Neural cell (in vitro differentiated cells): ENCODE measurements around the gene MAP3K5. TPM values are rescaled to one million over a fixed set of nuclear protein-coding genes. Genes with fewer than 3 reads are reported as not detected.

Source experiments
- H2AFZ ChIP-seq: fragments of 200-600, 300-800 bp; sonication (generic), shearing (Covaris generic); 2 replicates; pipeline ENCODE4 v1.6.0; 2014; ENCODE audit warnings: low read depth, mild to moderate bottlenecking, antibody characterized with exemption, low read length, moderate library complexity
- H3F3A ChIP-seq: fragments of 200-600 bp; shearing (Covaris generic); 2 replicates; pipeline ENCODE4 v1.6.1; 2016; ENCODE audit warnings: mild to moderate bottlenecking, moderate library complexity, mixed read lengths, antibody characterized with exemption, low read length; ENCODE audit not compliant: insufficient read depth, poor library complexity, severe bottlenecking
- H3K27ac ChIP-seq: fragments of 200-600, 300-800 bp; sonication (generic), shearing (Covaris generic); 2 replicates; pipeline ENCODE4 v1.5.1; 2014; ENCODE audit warnings: mild to moderate bottlenecking, low read length, moderate library complexity
- H3K27me3 ChIP-seq: fragments of 300-800, 200-600 bp; sonication (generic), shearing (Covaris generic); 2 replicates; pipeline ENCODE4 v1.6.0; 2014; ENCODE audit warnings: mild to moderate bottlenecking, low read depth, low read length, moderate library complexity; ENCODE audit not compliant: insufficient read depth
- H3K36me3 ChIP-seq: fragments of 300-800, 200-600 bp; sonication (generic), shearing (Covaris generic); 2 replicates; pipeline ENCODE4 v1.5.1; 2014; ENCODE audit warnings: mild to moderate bottlenecking, antibody characterized with exemption, low read length, moderate library complexity; ENCODE audit not compliant: insufficient read depth
- H3K4me2 ChIP-seq: fragments of 300-800, 200-600 bp; sonication (generic), shearing (Covaris generic); 2 replicates; pipeline ENCODE4 v1.6.0; 2014; ENCODE audit warnings: mild to moderate bottlenecking, low read length
- H3K4me3 ChIP-seq: fragments of 300-800, 200-600 bp; sonication (generic), shearing (Covaris generic); 2 replicates; pipeline ENCODE4 v1.5.1; 2014; ENCODE audit warnings: mild to moderate bottlenecking, low read length, moderate library complexity
- H3K79me2 ChIP-seq: fragments of 200-600 bp; shearing (Covaris generic); replicated peaks from 2 replicates; pipeline ENCODE4 v1.6.0; 2014; ENCODE audit warnings: mild to moderate bottlenecking, low read length, moderate library complexity; ENCODE audit not compliant: insufficient read depth
- H3K9ac ChIP-seq: fragments of 300-800, 200-600 bp; sonication (generic), shearing (Covaris generic); 2 replicates; pipeline ENCODE4 v1.6.1; 2016; ENCODE audit warnings: mild to moderate bottlenecking, low read length, mixed read lengths
- H3K9me2 ChIP-seq: fragments of 200-600 bp; shearing (Covaris generic); 2 replicates; pipeline ENCODE4 v1.6.1; 2016; ENCODE audit warnings: mild to moderate bottlenecking, low read length, mixed read lengths; ENCODE audit not compliant: insufficient read depth
- H3K9me3 ChIP-seq: fragments of 200-600, 300-800 bp; sonication (generic), shearing (Covaris generic); 2 replicates; pipeline ENCODE4 v1.6.1; 2016; ENCODE audit warnings: mild to moderate bottlenecking, mixed run types, low read length, moderate library complexity, mixed read lengths
- H4K20me1 ChIP-seq: fragments of 200-600 bp; shearing (Covaris generic); 2 replicates; pipeline ENCODE4 v1.6.1; 2016; ENCODE audit warnings: mild to moderate bottlenecking, mixed run types; ENCODE audit not compliant: insufficient read depth
- CTCF ChIP-seq: fragments of 450-650 bp; IDR thresholded peaks from 2 replicates; pipeline ENCODE4 v1.5.1; 2014; ENCODE audit warnings: antibody characterized with exemption, mild to moderate bottlenecking, moderate library complexity; ENCODE audit not compliant: poor library complexity, severe bottlenecking
- EP300 ChIP-seq: fragments of 450-650 bp; conservative IDR thresholded peaks from 2 replicates; pipeline ENCODE4 v1.6.1; 2014; ENCODE audit warnings: antibody characterized with exemption, mild to moderate bottlenecking, moderate library complexity; ENCODE audit not compliant: poor library complexity, severe bottlenecking
- EZH2 ChIP-seq: fragments of 200-600, 300-800 bp; shearing (Covaris generic), sonication (generic); IDR thresholded peaks from 2 replicates; pipeline ENCODE4 v1.6.1; 2014; ENCODE audit warnings: antibody characterized with exemption, low read length, borderline replicate concordance, mild to moderate bottlenecking; ENCODE audit not compliant: insufficient read depth, poor library complexity, severe bottlenecking
- MXI1 ChIP-seq: fragments of 450-650 bp; conservative IDR thresholded peaks from 2 replicates; pipeline ENCODE4 v1.6.1; 2014; ENCODE audit warnings: antibody characterized with exemption, mild to moderate bottlenecking; ENCODE audit not compliant: poor library complexity, severe bottlenecking
- POLR2AphosphoS5 ChIP-seq: IDR thresholded peaks from 2 replicates; pipeline ENCODE4 v1.6.1; 2012
- RAD21 ChIP-seq: fragments of 450-650 bp; conservative IDR thresholded peaks from 2 replicates; pipeline ENCODE4 v1.6.1; 2014; ENCODE audit warnings: antibody characterized with exemption, mild to moderate bottlenecking, moderate library complexity
- REST ChIP-seq: IDR thresholded peaks from 2 replicates; pipeline ENCODE4 v1.6.1; 2012; ENCODE audit warnings: borderline replicate concordance
- SMC3 ChIP-seq: fragments of 450-650 bp; conservative IDR thresholded peaks from 2 replicates; pipeline ENCODE4 v1.6.1; 2014; ENCODE audit warnings: antibody characterized with exemption, mild to moderate bottlenecking, moderate library complexity; ENCODE audit not compliant: poor library complexity
- TAF1 ChIP-seq: IDR thresholded peaks from 2 replicates; pipeline ENCODE4 v1.6.1; 2012; ENCODE audit warnings: low read depth
- polyA plus RNA-seq: library from polyadenylated mRNA; depleted of rRNA; stranded (reverse); fragments of >200 nt; gene quantifications from 2 replicates; pipeline ENCODE4 v1.2.3, GENCODE V29; 2014

The MAP3K5 gene
- polyA plus RNA-seq, 1 donor from 2014 or later, result 2.0 TPM

DNA sequence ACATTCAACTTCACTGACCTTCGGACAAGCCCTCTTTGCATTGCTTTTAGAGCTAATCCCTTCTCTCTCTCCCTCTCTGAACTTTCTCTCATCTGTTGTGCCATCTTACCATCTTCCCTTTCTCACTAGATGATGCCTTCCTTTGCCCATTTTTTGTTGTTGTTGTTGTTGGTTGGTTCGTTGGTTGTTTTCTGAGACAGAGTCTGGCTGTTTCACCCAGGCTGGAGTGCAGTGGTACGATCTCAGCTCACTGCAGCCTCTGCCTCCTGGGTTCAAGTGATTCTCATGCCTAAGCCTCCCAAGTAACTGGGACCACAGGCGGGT lies 18.8 kb downstream of the MAP3K5 start:
- Histone ChIP-seq H4K20me1 (no peaks in the 10 kb centered on the region), H3K9ac (no peak overlapping the region), H3K9me3 (no peaks in the 10 kb centered on the region), H3K27ac (no peak overlapping the region), H3F3A (no peaks in the 10 kb centered on the region), H3K4me3 (no peak overlapping the region), H3K27me3 (no peaks in the 10 kb centered on the region), H3K9me2 (no peaks in the 10 kb centered on the region), H3K4me2 (no peak overlapping the region), H3K36me3 (no peaks in the 10 kb centered on the region), H2AFZ (no peak overlapping the region), H3K79me2 (no peaks in the 10 kb centered on the region)
- TF ChIP-seq RAD21 (no peak), CTCF (no peak), MXI1 (no peak), EZH2 (no peak), SMC3 (no peak), TAF1 (no peak), POLR2AphosphoS5 (no peak), EP300 (no peak), REST (no peak)

- Histone ChIP-seq H3K36me3 (no peaks in the 10 kb centered on the region), H3K9me3 (no peaks in the 10 kb centered on the region), H2AFZ (no peak overlapping the region), H3K9me2 (no peaks in the 10 kb centered on the region), H3F3A (no peaks in the 10 kb centered on the region), H3K9ac (no peak overlapping the region), H3K27ac (no peak overlapping the region), H4K20me1 (no peaks in the 10 kb centered on the region), H3K79me2 (no peaks in the 10 kb centered on the region), H3K4me2 (no peak overlapping the region), H3K4me3 (no peak overlapping the region), H3K27me3 (no peaks in the 10 kb centered on the region)
- TF ChIP-seq MXI1 (no peak), RAD21 (no peak), TAF1 (no peak), REST (no peak), SMC3 (no peak), EP300 (no peak), EZH2 (no peak), POLR2AphosphoS5 (no peak), CTCF (no peak)
Measured at GRCh38 chr6:136772685-136773472, 19.4 kb downstream of the MAP3K5 start.
